Smooth muscle cell (in vitro differentiated cells): ENCODE results near the gene UGT2B17. TPM values are rescaled to one million over a fixed set of nuclear protein-coding genes. Genes with fewer than 3 reads are reported as not detected.
"Not testable (repeated sequence)": the region's sequence is repeated elsewhere in the genome, so short reads cannot be mapped to it uniquely, and the experiment has no call there.

ENCODE experiments used
- DNase-seq: peaks from one replicate; lab custom pipeline; 2025; ENCODE audit not compliant: unreplicated experiment; lab: John Stamatoyannopoulos, UW
- H2AFZ ChIP-seq: fragments of 200-600 bp; sonication (generic); 2 replicates; pipeline ENCODE4 v1.6.0; 2016; ENCODE audit warnings: antibody characterized with exemption, low read depth, mild to moderate bottlenecking
- H3F3A ChIP-seq: fragments of 200-600 bp; sonication (generic); 2 replicates; pipeline ENCODE4 v1.6.0; 2017; ENCODE audit warnings: antibody characterized with exemption, low read depth
- H3K27ac ChIP-seq: fragments of 200-600 bp; sonication (generic); 2 replicates; pipeline ENCODE4 v1.5.1; 2016; ENCODE audit warnings: low read depth, mild to moderate bottlenecking
- H3K27me3 ChIP-seq: fragments of 200-600 bp; sonication (generic); 2 replicates; pipeline ENCODE4 v1.6.1; 2016; ENCODE audit warnings: low read depth, mild to moderate bottlenecking
- H3K36me3 ChIP-seq: fragments of 200-600 bp; sonication (generic); 2 replicates; pipeline ENCODE4 v1.5.1; 2016; ENCODE audit warnings: low read depth
- H3K4me1 ChIP-seq: fragments of 200-600 bp; sonication (generic); 2 replicates; pipeline ENCODE4 v1.5.1; 2016; ENCODE audit warnings: low read depth
- H3K4me2 ChIP-seq: fragments of 200-600 bp; sonication (generic); 2 replicates; pipeline ENCODE4 v1.6.0; 2016; ENCODE audit warnings: mild to moderate bottlenecking
- H3K4me3 ChIP-seq: fragments of 200-600 bp; sonication (generic); 2 replicates; pipeline ENCODE4 v1.5.1; 2016; ENCODE audit warnings: mild to moderate bottlenecking
- H3K79me2 ChIP-seq: fragments of 200-600 bp; sonication (generic); 2 replicates; pipeline ENCODE4 v1.6.0; 2016; ENCODE audit warnings: low read depth, mild to moderate bottlenecking
- H3K9ac ChIP-seq: fragments of 200-600 bp; sonication (generic); 2 replicates; pipeline ENCODE4 v1.6.0; 2016; ENCODE audit warnings: low read depth
- H3K9me3 ChIP-seq: fragments of 200-600 bp; sonication (generic); replicated peaks from 2 replicates; pipeline ENCODE4 v1.5.1; 2016; ENCODE audit warnings: low read depth
- H4K20me1 ChIP-seq: fragments of 200-600 bp; sonication (generic); 2 replicates; pipeline ENCODE4 v1.6.0; 2016; ENCODE audit warnings: low read depth
- WGBS: methylation state at CpG from one replicate; pipeline ENCODE4 v1.1.7; 2016; ENCODE audit warnings: low lambda C conversion rate; 5-methylcytosine and 5-hydroxymethylcytosine counted together
- polyA plus RNA-seq: library from polyadenylated mRNA; unstranded; fragments of >200 nt; fragmentation: Nextera tagmentation; extraction: Ambion mirVana; gene quantifications from 2 replicates; pipeline ENCODE4 v1.2.1, GENCODE V29; 2016
- total RNA-seq: library from RNA; depleted of rRNA; stranded (reverse); fragments of >200 nt; gene quantifications from 2 replicates; pipeline ENCODE4 v1.2.3, GENCODE V29; 2014

Gene UGT2B17
- total and polyA plus RNA-seq, 2 experiments from 2014 or later = not detected

DNA sequence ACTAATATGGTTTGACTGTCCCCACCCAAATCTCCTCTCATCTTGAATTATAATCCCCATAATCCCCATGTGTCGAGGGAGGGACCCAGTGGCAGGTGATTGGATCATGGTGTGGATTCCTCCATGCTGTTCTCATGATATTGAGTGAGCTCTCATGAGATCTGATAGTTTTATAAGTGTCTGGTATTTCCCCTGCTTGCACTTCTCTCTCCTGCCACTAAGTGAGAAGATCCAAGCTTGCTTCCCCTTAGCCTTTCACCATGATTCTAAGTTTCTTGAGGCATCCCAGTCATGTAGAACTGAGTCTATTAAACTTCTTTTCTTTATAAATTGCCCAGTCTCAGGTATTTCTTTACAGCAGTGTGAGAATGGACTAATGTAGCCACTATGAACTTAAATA is 9.8 kb downstream of the UGT2B17 start:
- H2AFZ ChIP-seq, H3K79me2 ChIP-seq, H3K27ac ChIP-seq, H3K36me3 ChIP-seq, H3K9me3 ChIP-seq, H3F3A ChIP-seq, H3K4me3 ChIP-seq, H3K27me3 ChIP-seq, DNase-seq, H3K4me1 ChIP-seq, H3K9ac ChIP-seq, H4K20me1 ChIP-seq, H3K4me2 ChIP-seq: not testable (repeated sequence)
- 94% methylated on average over 1 of the region's 1 CpG for WGBS

DNA sequence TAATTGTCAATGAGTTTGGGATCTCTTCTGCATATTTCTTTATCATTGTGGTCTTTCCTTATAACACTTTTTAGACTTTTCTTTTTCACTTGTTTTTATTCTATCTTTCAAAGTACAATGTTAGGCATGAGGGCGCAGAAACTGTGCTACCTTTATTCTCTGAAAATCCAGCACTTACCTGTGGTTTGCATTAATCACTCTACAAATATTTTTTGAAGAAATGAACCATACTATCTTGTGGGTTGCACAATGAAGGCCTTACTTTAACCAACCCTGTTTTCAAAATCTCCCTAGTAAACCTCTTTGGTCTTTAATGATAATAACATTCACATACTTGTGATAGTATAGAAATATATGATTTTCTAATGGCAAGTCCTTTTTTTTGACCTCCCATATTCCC is 11.0 kb downstream of the UGT2B17 start:
- H3F3A ChIP-seq, H3K4me1 ChIP-seq, H3K27me3 ChIP-seq, H3K4me3 ChIP-seq, H2AFZ ChIP-seq, H3K9ac ChIP-seq, DNase-seq, H3K27ac ChIP-seq, H3K4me2 ChIP-seq, H3K79me2 ChIP-seq, H3K9me3 ChIP-seq, H3K36me3 ChIP-seq, H4K20me1 ChIP-seq: not testable (repeated sequence)
- 73% methylated on average over 1 of the region's 1 CpG for WGBS

DNA sequence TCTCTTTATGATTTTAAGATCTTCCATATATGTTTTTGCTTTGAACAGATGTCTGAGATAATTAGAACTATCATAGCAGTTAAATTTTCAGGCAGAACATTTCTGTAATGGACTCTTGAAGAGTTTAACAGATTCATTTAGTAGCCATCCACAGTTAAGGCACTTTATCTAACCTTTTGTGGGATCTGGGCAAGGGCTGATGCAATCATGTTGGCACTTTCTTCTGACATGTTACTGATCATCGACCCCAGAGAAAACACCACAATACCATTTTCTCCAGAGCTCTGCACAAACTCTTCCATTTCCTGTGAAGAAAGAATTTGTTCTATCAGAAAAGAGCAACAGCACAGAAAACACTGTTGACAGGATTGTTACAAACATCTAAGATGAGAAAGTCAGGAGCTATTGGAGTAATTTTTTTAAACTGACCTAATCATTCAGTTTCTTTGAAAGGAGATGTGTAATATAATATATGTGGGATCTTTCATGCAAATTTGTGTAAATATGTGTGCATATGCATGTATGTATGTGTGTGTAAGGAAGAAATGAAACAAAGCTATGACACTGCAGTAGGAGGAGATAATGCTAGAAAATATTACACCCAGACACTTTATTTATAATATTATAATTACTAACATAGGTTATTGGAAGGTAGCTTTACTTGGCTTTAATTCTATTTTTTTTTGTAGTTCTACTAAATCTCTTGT is 15.6 kb downstream of the UGT2B17 start:
- H3K27ac ChIP-seq, H4K20me1 ChIP-seq, H3K4me2 ChIP-seq, DNase-seq, H3K9ac ChIP-seq, H3K4me1 ChIP-seq, H3F3A ChIP-seq, H3K4me3 ChIP-seq, H3K9me3 ChIP-seq, H3K79me2 ChIP-seq, H2AFZ ChIP-seq, H3K36me3 ChIP-seq, H3K27me3 ChIP-seq: not testable (repeated sequence)
- WGBS = no CpG with 5 or more reads among the region's 1 CpG

DNA sequence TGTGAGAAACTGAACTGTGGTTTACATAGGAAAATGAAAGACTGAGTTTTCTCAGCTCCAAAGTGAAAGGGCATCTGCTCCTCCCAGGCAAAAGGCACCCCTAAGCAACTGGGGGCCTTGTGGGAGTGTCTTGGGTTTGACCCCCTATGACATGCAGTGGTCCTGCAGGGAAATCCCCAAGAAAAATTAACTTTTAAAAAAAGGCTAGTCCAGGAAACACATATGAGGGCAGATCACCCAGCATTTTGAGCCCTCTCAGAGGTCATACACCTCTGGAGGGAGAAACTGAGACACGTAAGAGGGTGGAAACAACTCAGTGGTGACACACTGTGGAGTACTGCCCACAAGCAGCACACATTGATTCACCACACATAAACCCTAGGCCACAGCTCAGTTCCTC is 22.3 kb downstream of the UGT2B17 start:
- H3K9me3 ChIP-seq, H2AFZ ChIP-seq, H3K4me1 ChIP-seq, H3K4me2 ChIP-seq, H3K79me2 ChIP-seq, H3K4me3 ChIP-seq, H3K27me3 ChIP-seq, DNase-seq, H3F3A ChIP-seq, H4K20me1 ChIP-seq, H3K36me3 ChIP-seq, H3K27ac ChIP-seq, H3K9ac ChIP-seq: not testable (repeated sequence)
- no CpG with 5 or more reads among the region's 1 CpG for WGBS

DNA sequence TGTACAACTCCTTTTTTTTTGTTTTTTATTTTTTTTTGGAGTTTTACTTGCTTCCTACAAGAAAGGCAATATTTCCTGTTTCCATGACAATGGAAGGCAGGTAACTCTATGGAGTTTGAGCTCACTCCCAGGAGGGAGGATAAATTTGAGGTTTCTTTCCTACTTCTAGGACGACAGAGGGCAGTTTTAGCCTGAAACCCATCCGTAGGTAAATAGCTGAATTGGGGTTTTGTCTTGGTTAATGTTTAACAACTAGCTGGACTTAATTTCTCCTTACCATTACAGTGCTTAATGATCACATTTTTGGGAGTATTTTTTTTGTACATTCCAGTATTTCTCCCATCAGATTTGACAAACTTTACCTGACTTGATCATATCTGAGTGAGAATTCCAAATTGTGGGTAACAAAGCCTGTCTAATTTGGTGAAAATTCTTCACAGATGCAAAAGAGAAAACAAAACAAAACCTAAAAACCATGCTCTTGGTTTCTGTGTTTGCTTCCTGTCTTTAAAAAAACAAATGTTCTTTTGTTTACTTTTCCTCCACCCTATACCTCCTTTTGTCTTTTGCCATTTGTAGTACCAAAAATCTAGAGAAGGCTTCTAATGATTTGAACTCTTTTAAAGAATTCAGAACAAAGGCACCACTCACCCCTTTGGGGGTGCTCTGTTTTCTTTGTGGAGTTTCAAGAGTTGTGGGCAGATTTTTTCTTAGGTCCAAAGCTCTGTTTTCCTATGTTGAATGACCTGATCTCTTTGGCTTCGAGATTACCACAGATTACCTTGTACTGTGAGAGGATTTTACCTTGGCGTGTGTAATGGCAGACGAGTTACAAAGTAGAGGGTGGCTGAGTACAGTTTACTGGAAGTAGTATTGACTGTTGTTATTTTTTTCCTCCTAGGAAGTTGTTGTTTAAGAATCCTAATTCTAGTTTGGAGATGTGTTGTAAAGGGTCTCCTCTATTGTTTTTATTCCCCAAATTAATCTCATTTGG is 23.0 kb downstream of the UGT2B17 start:
- not testable (repeated sequence) for H3F3A ChIP-seq, DNase-seq, H2AFZ ChIP-seq, H3K4me1 ChIP-seq, H3K9ac ChIP-seq, H3K27ac ChIP-seq, H3K27me3 ChIP-seq, H4K20me1 ChIP-seq, H3K36me3 ChIP-seq, H3K4me3 ChIP-seq, H3K9me3 ChIP-seq, H3K79me2 ChIP-seq, H3K4me2 ChIP-seq
- WGBS = no CpG with 5 or more reads among the region's 5 CpGs

DNA sequence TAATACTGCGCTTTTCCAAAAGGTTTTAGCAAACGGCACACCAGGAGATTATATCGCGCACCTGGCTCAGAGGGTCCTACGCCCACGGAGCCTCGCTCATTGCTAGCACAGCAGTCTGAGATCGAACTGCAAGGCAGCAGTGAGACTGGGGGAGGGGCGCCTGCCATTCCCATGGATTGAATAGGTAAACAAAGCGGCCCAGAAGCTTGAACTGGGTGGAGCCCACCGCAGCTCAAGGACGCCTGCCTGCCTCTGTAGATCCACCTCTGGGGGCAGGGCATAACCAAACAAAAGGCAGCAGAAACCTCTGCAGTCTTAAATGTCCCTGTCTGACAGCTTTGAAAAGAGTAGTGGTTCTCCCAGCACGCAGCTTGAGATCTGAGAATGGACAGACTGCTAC is 33.4 kb downstream of the UGT2B17 start:
- not testable (repeated sequence) for H3K79me2 ChIP-seq, H2AFZ ChIP-seq, H3F3A ChIP-seq, H3K9me3 ChIP-seq, H3K27ac ChIP-seq, H3K36me3 ChIP-seq, H3K27me3 ChIP-seq, H3K4me1 ChIP-seq, DNase-seq, H3K4me3 ChIP-seq, H3K4me2 ChIP-seq, H4K20me1 ChIP-seq, H3K9ac ChIP-seq
- WGBS = no CpG with 5 or more reads among the region's 13 CpGs
